Tibial artery (tissue), 4 donors: ENCODE data around the gene ZKSCAN3.

Source experiments
- DNase-seq, 2 donors: peaks; one replicate each; pipeline ENCODE4 v3.0.0-alpha.2; 2019
- H3K27ac ChIP-seq, 2 donors: fragments of 200-600 bp; sonication (generic) in 1 of 2; 1 replicate in 1 of 2; 2 replicates in 1 of 2; pipeline ENCODE4 v1.5.1; 2018 to 2019; ENCODE audit warnings: mild to moderate bottlenecking in 1 of 2
- H3K27me3 ChIP-seq, 2 donors: fragments of 200-600 bp; sonication (generic) in 1 of 2; one replicate each; pipeline versions ENCODE4 v1.5.1 to v1.6.0; 2016 to 2019
- H3K36me3 ChIP-seq, 3 donors: fragments of 200-600 bp; sonication (generic) in 2 of 3; one replicate each; pipeline ENCODE4 v1.5.1; 2016 to 2019; ENCODE audit warnings: mild to moderate bottlenecking in 2 of 3
- H3K4me1 ChIP-seq, 4 donors: fragments of 200-600 bp; sonication (generic) in 2 of 4; 1 replicate in 3 of 4; 2 replicates in 1 of 4; pipeline ENCODE4 v1.5.1; 2016 to 2019
- H3K4me3 ChIP-seq, 2 donors: fragments of 200-600 bp; sonication (generic) in 1 of 2; 1 replicate in 1 of 2; 2 replicates in 1 of 2; pipeline ENCODE4 v1.5.1; 2018 to 2019; ENCODE audit warnings: mild to moderate bottlenecking in 2 of 2
- H3K9me3 ChIP-seq, 3 donors: fragments of 200-600 bp; sonication (generic) in 1 of 3; one replicate each; pipeline ENCODE4 v1.5.1; 2016 to 2019
- CTCF ChIP-seq, 2 experiments: fragments of 200-600 bp in 1 of 2; fragments of 450-650 bp in 1 of 2; IDR thresholded peaks; one replicate each; pipeline ENCODE4 v1.5.1; 2017 to 2019; ENCODE audit warnings: antibody characterized with exemption in 2 of 2, mild to moderate bottlenecking in 1 of 2, moderate library complexity in 1 of 2
- intact Hi-C: fragments of 100-400 bp; cut with DNase I; formaldehyde crosslinking; loops from one replicate; pipeline ENCODE4 v1.15.0; 2023; ENCODE audit warnings: low total_unique reads

The ZKSCAN3 gene

DNA sequence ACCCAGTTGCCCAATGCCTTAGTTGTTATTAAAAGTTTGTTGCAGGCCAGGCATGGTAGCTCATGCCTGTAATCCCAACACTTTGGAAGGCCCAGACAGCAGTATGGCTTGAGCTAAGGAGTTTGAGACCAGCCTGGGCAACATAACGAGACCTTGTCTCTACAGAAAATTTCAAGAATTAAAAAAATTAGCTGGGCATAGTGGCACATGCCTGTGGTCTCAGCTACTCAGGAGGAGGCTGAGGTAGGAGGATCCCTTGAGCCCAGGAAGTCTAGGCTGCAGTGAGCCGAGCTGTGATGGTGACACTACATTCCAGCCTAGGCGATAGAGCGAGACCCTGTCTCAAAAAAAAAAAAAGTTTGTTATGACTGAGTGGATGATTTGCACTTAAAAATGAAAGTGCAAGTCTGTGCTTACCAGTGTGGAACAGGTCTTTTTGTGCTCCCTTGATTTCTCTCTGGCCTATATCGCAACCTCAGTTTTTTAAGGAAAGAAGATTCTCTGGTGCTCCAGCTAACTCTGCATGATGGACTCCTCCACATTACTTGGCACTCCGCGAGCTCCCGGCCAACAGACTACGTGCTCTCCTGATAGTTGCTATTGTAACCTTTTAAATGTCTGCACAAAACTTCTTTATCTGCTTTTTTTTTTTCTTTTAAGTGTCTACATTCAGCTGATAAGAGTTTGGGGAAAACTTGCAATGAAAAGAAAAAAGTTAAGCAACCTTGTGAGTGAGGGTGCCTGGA is 22.1 kb downstream of the ZKSCAN3 start:
- no peaks in the 10 kb centered on the region for H3K4me1 ChIP-seq
- intact Hi-C loops, result no loop called here
- H3K27me3 ChIP-seq, result no peaks in the 10 kb centered on the region
- H3K36me3 ChIP-seq, result peaks cover 0 to 24% (median 5%) of the 10 kb centered on the region in 3 donors
- no peak for TF ChIP-seq CTCF (IDR thresholded peaks at IDR 0.05)
- no peaks in the 10 kb centered on the region for H3K9me3 ChIP-seq
- no peak overlapping the region for H3K4me3 ChIP-seq
- DNase-seq, result no peak
- H3K27ac ChIP-seq, result no peak overlapping the region

DNA sequence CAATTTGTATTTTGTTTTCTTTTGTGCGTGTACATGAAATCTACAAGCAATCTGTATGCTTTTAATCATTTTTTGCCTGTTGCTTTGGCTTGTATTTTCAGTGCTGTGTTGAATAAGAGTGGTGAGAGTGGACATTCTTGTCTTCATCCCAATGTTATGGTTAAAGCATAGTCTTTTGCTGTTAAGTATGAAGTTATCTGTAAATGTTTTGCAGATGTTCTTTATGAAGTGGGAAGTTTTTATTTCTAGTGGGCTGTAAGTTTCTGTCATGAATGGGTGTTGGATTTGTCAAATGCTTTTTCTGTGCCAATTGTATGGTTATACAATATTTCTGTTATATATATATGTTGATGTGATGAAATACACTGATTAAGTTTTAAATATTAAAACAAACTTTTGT is 24.2 kb downstream of the ZKSCAN3 start:
- H3K4me1 ChIP-seq, result no peaks in the 10 kb centered on the region
- peaks cover 7 to 13% (median 10%) of the 10 kb centered on the region in 3 donors for H3K36me3 ChIP-seq
- no peaks in the 10 kb centered on the region for H3K27me3 ChIP-seq
- no peak overlapping the region for H3K4me3 ChIP-seq
- H3K27ac ChIP-seq, result no peak overlapping the region
- DNase-seq, result no peak
- intact Hi-C loops, result no loop called here
- H3K9me3 ChIP-seq, result peaks cover 0 to 5% (median 0%) of the 10 kb centered on the region in 3 donors
- no peak for TF ChIP-seq CTCF (IDR thresholded peaks at IDR 0.05)

GRCh38 chr6:28377879-28378278 is 28.1 kb downstream of the ZKSCAN3 start:
- no peak for DNase-seq
- no peak for TF ChIP-seq CTCF (IDR thresholded peaks at IDR 0.05)
- intact Hi-C loops, result no loop called here
- Histone ChIP-seq H3K4me3 (no peak overlapping the region), H3K27me3 (no peaks in the 10 kb centered on the region), H3K27ac (no peak overlapping the region), H3K9me3 (peaks cover 0 to 5% (median 0%) of the 10 kb centered on the region in 3 donors), H3K4me1 (no peaks in the 10 kb centered on the region), H3K36me3 (peaks cover 27 to 37% (median 31%) of the 10 kb centered on the region in 3 donors)

DNA sequence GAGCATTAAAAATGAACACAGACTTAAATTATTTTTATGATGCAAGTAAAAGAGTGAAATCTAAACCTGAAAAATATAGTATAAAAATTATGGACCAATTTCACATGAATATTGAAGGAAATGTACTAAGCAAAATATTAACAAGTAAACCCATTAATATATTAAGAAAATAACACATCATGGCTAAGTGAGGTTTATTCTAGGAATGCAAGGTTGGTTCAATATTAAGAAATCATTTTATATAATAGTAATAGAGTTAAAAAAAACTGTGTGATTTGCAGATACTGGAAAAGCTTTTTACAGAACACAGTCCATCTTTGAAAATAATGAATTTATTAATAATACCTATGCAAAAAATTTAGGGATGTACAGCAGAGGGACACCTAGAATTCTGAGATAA is 28.9 kb downstream of the ZKSCAN3 start:
- Histone ChIP-seq H3K4me3 (no peak overlapping the region), H3K27me3 (no peaks in the 10 kb centered on the region), H3K9me3 (peaks cover 0 to 5% (median 0%) of the 10 kb centered on the region in 3 donors), H3K27ac (no peak overlapping the region), H3K36me3 (peaks cover 27 to 37% (median 31%) of the 10 kb centered on the region in 3 donors), H3K4me1 (peaks cover 0 to 4% (median 0%) of the 10 kb centered on the region in 4 donors)
- TF ChIP-seq CTCF (IDR thresholded peaks at IDR 0.05), result no peak
- intact Hi-C loops, result no loop called here
- DNase-seq, result no peak

DNA sequence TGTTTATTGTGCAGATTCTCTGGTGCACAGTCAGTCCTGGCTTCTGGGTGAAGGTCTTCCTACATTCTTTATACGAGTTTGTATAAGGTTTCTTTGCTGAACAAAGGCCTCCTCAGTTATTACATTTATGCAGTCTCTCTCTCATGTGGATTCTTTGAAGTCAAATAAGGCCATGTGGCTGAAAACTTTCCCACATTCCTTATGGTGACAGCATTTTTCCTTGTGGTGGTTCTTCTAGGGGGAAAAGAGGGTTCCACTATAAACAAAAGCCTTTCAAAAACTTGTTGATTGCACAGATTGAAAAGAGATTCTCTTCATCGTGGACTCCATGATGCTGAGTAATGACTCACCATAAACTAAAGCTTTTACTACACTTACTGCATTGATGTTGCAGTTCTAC is 30.6 kb downstream of the ZKSCAN3 start:
- H3K36me3 ChIP-seq, result peaks cover 27 to 37% (median 33%) of the 10 kb centered on the region in 3 donors
- no peak overlapping the region for H3K4me3 ChIP-seq
- peaks cover 0 to 6% (median 0%) of the 10 kb centered on the region in 4 donors for H3K4me1 ChIP-seq
- H3K27ac ChIP-seq, result no peak overlapping the region
- intact Hi-C loops, result no loop called here
- DNase-seq, result no peak
- no peak for TF ChIP-seq CTCF (IDR thresholded peaks at IDR 0.05)
- no peaks in the 10 kb centered on the region for H3K27me3 ChIP-seq
- peaks cover 0 to 5% (median 0%) of the 10 kb centered on the region in 3 donors for H3K9me3 ChIP-seq
